Peyer's patch (tissue), 4 donors: ENCODE results near the gene ASTN1. TPM values are rescaled to one million over a fixed set of nuclear protein-coding genes. Genes with fewer than 3 reads are reported as not detected.
A peak's percentile ranks its signal among the peaks of the same experiment; 100 is the strongest.

ENCODE experiments used
- DNase-seq, 3 donors: peaks; one replicate each; pipeline ENCODE4 v3.0.0-alpha.2; 2017 to 2019
- H3K27ac ChIP-seq, 4 donors: fragments of 200-600 bp; sonication (generic); one replicate each; pipeline ENCODE4 v1.5.1; 2016 to 2019
- H3K27me3 ChIP-seq, 2 donors: fragments of 200-600 bp; sonication (generic); one replicate each; pipeline ENCODE4 v1.5.1; 2019
- H3K36me3 ChIP-seq, 3 donors: fragments of 200-600 bp; sonication (generic); one replicate each; pipeline ENCODE4 v1.5.1; 2016 to 2019
- H3K4me1 ChIP-seq, 4 donors: fragments of 200-600 bp; sonication (generic); one replicate each; pipeline ENCODE4 v1.5.1; 2016 to 2019
- H3K4me3 ChIP-seq, 4 donors: fragments of 200-600 bp; sonication (generic); 1 replicate in 3 of 4; 2 replicates in 1 of 4; pipeline ENCODE4 v1.5.1; 2016 to 2019; ENCODE audit warnings: mild to moderate bottlenecking in 1 of 4
- H3K9me3 ChIP-seq, 4 donors: fragments of 200-600 bp; sonication (generic); one replicate each; pipeline ENCODE4 v1.5.1; 2016 to 2019; ENCODE audit warnings: mild to moderate bottlenecking in 1 of 4
- POLR2A ChIP-seq, 2 donors: fragments of 450-650 bp; IDR thresholded peaks; one replicate each; pipeline ENCODE4 v1.5.1; 2017; ENCODE audit warnings: antibody characterized with exemption in 2 of 2, mild to moderate bottlenecking in 2 of 2, moderate library complexity in 2 of 2
- total RNA-seq, 4 donors: library from RNA; depleted of rRNA; stranded (reverse); fragments of >200 nt; gene quantifications; one replicate each; pipeline ENCODE4 v1.1.0, GENCODE V29; 2016
- TF ChIP-seq, protein P1 (sequence below), 6 experiments: fragments of 450-650 bp in 4 of 6; fragments of 200-600 bp in 2 of 6; sonication (generic) in 1 of 6; IDR thresholded peaks; one replicate each; pipeline ENCODE4 v1.5.1; 2017 to 2019; ENCODE audit warnings: antibody characterized with exemption in 6 of 6, mild to moderate bottlenecking in 3 of 6, moderate library complexity in 1 of 6

ASTN1 gene
- total RNA-seq, 4 donors from 2014 or later = 0.28 TPM; not detected in 3

DNA sequence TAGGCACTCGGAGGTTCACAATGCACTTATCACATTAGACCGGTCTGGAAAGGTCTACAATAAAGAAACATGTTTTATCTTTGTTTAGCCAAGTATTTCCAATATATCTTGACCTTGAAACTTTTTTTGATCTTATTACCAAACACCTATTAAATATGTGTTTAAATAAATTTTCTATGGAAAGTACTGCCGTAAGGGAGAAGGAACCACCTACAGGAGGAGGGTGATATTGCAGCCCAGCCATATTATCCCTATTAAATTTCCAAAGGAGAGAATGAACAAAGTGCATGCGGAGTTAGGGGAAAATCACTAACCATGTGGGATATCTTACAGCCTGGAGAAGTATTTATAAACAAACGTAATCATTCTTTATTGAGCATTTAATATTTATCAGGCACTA, 20.7 kb upstream of the ASTN1 start:
- peaks cover 0 to 7% (median 0%) of the 10 kb centered on the region in 4 donors for H3K4me1 ChIP-seq
- no peak for TF ChIP-seq POLR2A (IDR thresholded peaks at IDR 0.05)
- TF ChIP-seq, protein P1, sequence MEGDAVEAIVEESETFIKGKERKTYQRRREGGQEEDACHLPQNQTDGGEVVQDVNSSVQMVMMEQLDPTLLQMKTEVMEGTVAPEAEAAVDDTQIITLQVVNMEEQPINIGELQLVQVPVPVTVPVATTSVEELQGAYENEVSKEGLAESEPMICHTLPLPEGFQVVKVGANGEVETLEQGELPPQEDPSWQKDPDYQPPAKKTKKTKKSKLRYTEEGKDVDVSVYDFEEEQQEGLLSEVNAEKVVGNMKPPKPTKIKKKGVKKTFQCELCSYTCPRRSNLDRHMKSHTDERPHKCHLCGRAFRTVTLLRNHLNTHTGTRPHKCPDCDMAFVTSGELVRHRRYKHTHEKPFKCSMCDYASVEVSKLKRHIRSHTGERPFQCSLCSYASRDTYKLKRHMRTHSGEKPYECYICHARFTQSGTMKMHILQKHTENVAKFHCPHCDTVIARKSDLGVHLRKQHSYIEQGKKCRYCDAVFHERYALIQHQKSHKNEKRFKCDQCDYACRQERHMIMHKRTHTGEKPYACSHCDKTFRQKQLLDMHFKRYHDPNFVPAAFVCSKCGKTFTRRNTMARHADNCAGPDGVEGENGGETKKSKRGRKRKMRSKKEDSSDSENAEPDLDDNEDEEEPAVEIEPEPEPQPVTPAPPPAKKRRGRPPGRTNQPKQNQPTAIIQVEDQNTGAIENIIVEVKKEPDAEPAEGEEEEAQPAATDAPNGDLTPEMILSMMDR (IDR thresholded peaks at IDR 0.05) = peak in 3 of 6 experiments; percentile 23 to 39 (median 37)
- H3K36me3 ChIP-seq = no peaks in the 10 kb centered on the region
- DNase-seq = no peak
- H3K4me3 ChIP-seq = no peak overlapping the region
- no peak overlapping the region for H3K27ac ChIP-seq
- H3K27me3 ChIP-seq = no peaks in the 10 kb centered on the region
- H3K9me3 ChIP-seq = no peaks in the 10 kb centered on the region

DNA sequence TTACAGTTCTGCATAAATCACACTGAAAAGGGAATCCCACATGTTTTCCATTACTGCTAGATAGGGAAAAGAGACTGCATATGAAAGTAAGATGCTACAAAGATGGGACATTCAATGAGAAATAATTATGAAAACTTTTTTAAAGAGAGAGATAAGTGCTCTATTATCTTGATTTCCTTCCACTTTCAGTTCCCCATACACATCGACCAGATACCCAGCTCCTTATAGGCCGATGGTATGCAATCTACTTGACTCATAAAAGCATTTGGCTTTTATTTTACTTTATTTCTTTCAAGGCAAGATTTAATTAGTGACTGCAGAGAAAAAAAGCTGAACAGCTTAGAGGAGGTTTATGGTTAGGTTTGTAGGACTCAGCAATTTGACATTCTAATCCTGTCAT, 19.3 kb upstream of the ASTN1 start:
- Histone ChIP-seq H3K4me3 (no peak overlapping the region), H3K9me3 (no peaks in the 10 kb centered on the region), H3K27me3 (no peaks in the 10 kb centered on the region), H3K27ac (no peak overlapping the region), H3K36me3 (no peaks in the 10 kb centered on the region), H3K4me1 (peaks cover 0 to 7% (median 0%) of the 10 kb centered on the region in 4 donors)
- TF ChIP-seq, protein P1 (IDR thresholded peaks at IDR 0.05) = no peak
- TF ChIP-seq POLR2A (IDR thresholded peaks at IDR 0.05) = no peak
- no peak for DNase-seq

DNA sequence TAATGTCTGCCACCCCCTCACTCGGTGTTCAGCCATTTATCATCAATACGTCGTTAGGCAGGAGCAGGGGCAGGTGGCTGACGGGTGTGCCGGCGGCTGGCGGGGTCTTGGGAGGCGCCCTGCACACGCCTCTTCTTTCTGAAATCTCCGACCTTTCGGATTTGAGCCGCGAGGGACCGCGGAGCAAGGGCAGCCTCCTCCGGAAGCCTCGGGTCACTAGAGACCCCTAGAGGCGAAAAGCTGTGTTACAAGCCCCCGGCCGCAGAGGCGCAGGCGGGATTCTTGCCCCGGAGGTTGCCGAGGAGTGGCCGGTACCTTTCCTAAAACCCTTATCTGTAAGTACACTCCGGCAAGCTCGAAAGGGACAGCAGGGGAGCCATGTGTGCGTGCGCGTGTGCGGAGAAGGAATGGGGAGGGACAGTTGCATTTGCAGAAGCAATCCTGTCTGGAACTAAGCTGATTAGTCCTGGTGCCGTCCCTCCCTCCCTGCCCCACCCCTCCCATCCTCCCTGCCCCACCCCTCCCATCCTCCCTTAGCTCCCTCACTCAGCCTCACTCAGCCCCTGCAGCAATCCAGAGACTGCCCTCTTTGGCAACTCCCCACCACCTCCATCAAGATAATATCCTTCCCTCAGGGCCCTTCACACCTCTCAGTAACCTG, 17.2 kb upstream of the ASTN1 start:
- Histone ChIP-seq H3K36me3 (no peaks in the 10 kb centered on the region), H3K27me3 (no peaks in the 10 kb centered on the region), H3K9me3 (no peaks in the 10 kb centered on the region), H3K4me3 (peak overlapping the region in 2 of 4 donors; percentile 17 to 37), H3K4me1 (peaks cover 0 to 7% (median 0%) of the 10 kb centered on the region in 4 donors), H3K27ac (no peak overlapping the region)
- peak in 2 of 3 donors; percentile 47 to 57 for DNase-seq
- no peak for TF ChIP-seq POLR2A (IDR thresholded peaks at IDR 0.05)
- TF ChIP-seq, protein P1 (IDR thresholded peaks at IDR 0.05) = peak in 5 of 6 experiments; percentile 6 to 51 (median 44)

DNA sequence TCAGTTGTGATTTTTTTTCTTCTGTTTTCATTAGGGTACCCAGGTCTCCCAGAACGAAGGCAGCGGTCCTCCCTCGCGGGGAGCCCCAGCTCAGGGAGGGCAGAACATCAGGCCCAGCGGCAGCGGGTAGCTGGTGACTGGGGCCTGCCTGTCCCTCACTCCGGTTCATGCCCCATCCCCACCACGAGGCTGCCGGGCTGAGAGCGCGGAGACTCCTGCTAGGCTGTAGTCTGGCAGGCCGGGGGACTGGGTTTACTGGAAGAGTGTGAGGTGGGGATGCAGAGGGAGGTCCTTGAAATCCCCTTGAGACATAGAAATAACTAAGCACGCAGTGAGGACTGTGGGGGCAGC, 16.7 kb upstream of the ASTN1 start:
- no peaks in the 10 kb centered on the region for H3K9me3 ChIP-seq
- H3K4me3 ChIP-seq = peak overlapping the region in 2 of 4 donors; percentile 17 to 37
- H3K4me1 ChIP-seq = peaks cover 0 to 7% (median 0%) of the 10 kb centered on the region in 4 donors
- DNase-seq = no peak
- no peaks in the 10 kb centered on the region for H3K27me3 ChIP-seq
- H3K27ac ChIP-seq = no peak overlapping the region
- TF ChIP-seq POLR2A (IDR thresholded peaks at IDR 0.05) = no peak
- TF ChIP-seq, protein P1 (IDR thresholded peaks at IDR 0.05) = no peak
- no peaks in the 10 kb centered on the region for H3K36me3 ChIP-seq

DNA sequence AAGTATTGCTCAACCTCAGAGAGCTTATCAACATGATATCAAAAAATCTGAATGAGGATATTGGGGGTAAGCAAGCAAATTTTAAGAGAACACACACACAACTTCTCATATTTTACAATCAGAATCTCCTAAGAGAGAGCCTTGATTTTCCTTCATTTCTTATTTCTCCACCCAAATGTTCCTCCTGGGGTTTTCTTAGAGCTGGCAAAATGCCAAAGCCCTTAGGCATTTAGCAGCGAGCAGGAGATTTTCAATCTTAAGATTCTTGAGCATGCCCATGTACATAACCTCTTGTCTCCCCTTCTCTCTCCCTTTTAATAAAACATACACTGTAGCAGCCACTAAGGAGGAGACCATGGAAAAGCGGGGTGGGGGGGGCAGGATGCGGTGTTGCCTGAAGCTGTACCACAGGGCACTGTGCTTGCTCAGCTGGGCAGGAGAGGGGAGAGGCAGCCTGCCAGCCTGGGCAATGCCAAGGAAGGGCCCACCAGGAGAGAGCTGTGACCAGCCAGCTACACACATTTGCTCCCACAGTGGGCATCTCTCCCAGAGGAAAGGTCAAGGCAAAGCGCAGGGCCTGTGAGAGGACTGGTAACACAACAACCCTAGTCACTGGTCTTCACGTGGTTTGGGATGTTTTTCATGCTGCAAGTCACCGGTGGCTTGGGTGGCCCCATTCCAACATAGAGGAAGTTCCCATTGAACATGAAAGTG, 10.6 kb upstream of the ASTN1 start:
- H3K36me3 ChIP-seq = no peaks in the 10 kb centered on the region
- no peak overlapping the region for H3K4me3 ChIP-seq
- H3K4me1 ChIP-seq = peaks cover 0 to 5% (median 0%) of the 10 kb centered on the region in 4 donors
- DNase-seq = no peak
- no peaks in the 10 kb centered on the region for H3K9me3 ChIP-seq
- no peak overlapping the region for H3K27ac ChIP-seq
- H3K27me3 ChIP-seq = no peaks in the 10 kb centered on the region
- TF ChIP-seq, protein P1 (IDR thresholded peaks at IDR 0.05) = no peak
- no peak for TF ChIP-seq POLR2A (IDR thresholded peaks at IDR 0.05)
